Hepatocyte (in vitro differentiated cells): Measurements from ENCODE around the gene HTRA2. TPM values are rescaled to one million over a fixed set of nuclear protein-coding genes. Genes with fewer than 3 reads are reported as not detected.

ENCODE experiments used
- DNase-seq: peaks from one replicate; pipeline ENCODE4 v3.0.0-alpha.2; 2016; ENCODE audit warnings: low spot score
- H2AFZ ChIP-seq: fragments of 200-600 bp; sonication (generic); 2 replicates; pipeline ENCODE4 v1.6.0; 2016; ENCODE audit warnings: antibody characterized with exemption, mild to moderate bottlenecking
- H3K27ac ChIP-seq: fragments of 200-600 bp; sonication (generic); 2 replicates; pipeline ENCODE4 v1.5.1; 2016; ENCODE audit warnings: mild to moderate bottlenecking
- H3K27me3 ChIP-seq: fragments of 200-600 bp; sonication (generic); 2 replicates; pipeline ENCODE4 v1.6.1; 2016
- H3K36me3 ChIP-seq: fragments of 200-600 bp; sonication (generic); replicated peaks from 2 replicates; pipeline ENCODE4 v1.5.1; 2016; ENCODE audit warnings: low read depth; ENCODE audit not compliant: insufficient read depth
- H3K4me1 ChIP-seq: fragments of 200-600 bp; sonication (generic); 2 replicates; pipeline ENCODE4 v1.5.1; 2016; ENCODE audit warnings: mild to moderate bottlenecking, moderate library complexity; ENCODE audit not compliant: insufficient read depth
- H3K4me2 ChIP-seq: fragments of 200-600 bp; sonication (generic); 2 replicates; pipeline ENCODE4 v1.6.0; 2016
- H3K4me3 ChIP-seq: fragments of 200-600 bp; sonication (generic); 2 replicates; pipeline ENCODE4 v1.5.1; 2016; ENCODE audit warnings: mild to moderate bottlenecking
- H3K79me2 ChIP-seq: fragments of 200-600 bp; sonication (generic); 2 replicates; pipeline ENCODE4 v1.6.0; 2017; ENCODE audit warnings: mild to moderate bottlenecking
- H3K9me2 ChIP-seq: fragments of 200-600 bp; sonication (generic); replicated peaks from 2 replicates; pipeline ENCODE4 v1.6.0; 2017; ENCODE audit warnings: mild to moderate bottlenecking; ENCODE audit not compliant: insufficient read depth
- H3K9me3 ChIP-seq: fragments of 200-600 bp; sonication (generic); 2 replicates; pipeline ENCODE4 v1.5.1; 2016; ENCODE audit warnings: low read depth, mild to moderate bottlenecking
- H4K20me1 ChIP-seq: fragments of 200-600 bp; sonication (generic); 2 replicates; pipeline ENCODE4 v1.6.0; 2016; ENCODE audit warnings: mild to moderate bottlenecking; ENCODE audit not compliant: insufficient read depth, poor library complexity, severe bottlenecking
- EZH2 ChIP-seq: fragments of 200-600 bp; sonication (generic); IDR thresholded peaks from 2 replicates; pipeline ENCODE4 v1.6.1; 2016; ENCODE audit warnings: antibody characterized with exemption, mild to moderate bottlenecking, borderline replicate concordance
- EZH2phosphoT487 ChIP-seq: fragments of 200-600 bp; sonication (generic); IDR thresholded peaks from one replicate; pipeline ENCODE4 v1.6.1; 2018; ENCODE audit warnings: antibody characterized with exemption, mild to moderate bottlenecking, low read depth, moderate library complexity; ENCODE audit not compliant: unreplicated experiment, severe bottlenecking
- WGBS: methylation state at CpG from one replicate; pipeline ENCODE4 v1.1.6; 2016; ENCODE audit warnings: low lambda C conversion rate; ENCODE audit errors: missing lambda C conversion rate; 5-methylcytosine and 5-hydroxymethylcytosine counted together
- polyA plus RNA-seq: library from polyadenylated mRNA; unstranded; fragments of >200 nt; fragmentation: Nextera tagmentation; extraction: Ambion mirVana; gene quantifications from 2 replicates; pipeline ENCODE4 v1.2.1, GENCODE V29; 2016
- total RNA-seq: library from RNA; depleted of rRNA; stranded (reverse); fragments of >200 nt; gene quantifications from 2 replicates; pipeline ENCODE4 v1.2.3, GENCODE V29; 2014
- TF ChIP-seq, protein P1 (sequence below): fragments of 200-600 bp; sonication (generic); IDR thresholded peaks from 2 replicates; pipeline ENCODE4 v1.5.1; 2016; ENCODE audit warnings: antibody characterized with exemption, mild to moderate bottlenecking; ENCODE audit not compliant: poor library complexity

Gene HTRA2
- total and polyA plus RNA-seq, 2 experiments from 2014 or later, result 31.2 to 33.5 TPM

- DNase-seq, result no peak
- Histone ChIP-seq H3K27ac (no peak overlapping the region), H2AFZ (peak overlapping the region; percentile 72), H3K4me2 (peak overlapping the region; percentile 98), H3K9me2 (no peaks in the 10 kb centered on the region), H3K27me3 (peaks cover 52% of the 10 kb centered on the region), H3K4me3 (peak overlapping the region; percentile 60), H3K9me3 (no peaks in the 10 kb centered on the region), H3K79me2 (peaks cover 20% of the 10 kb centered on the region), H3K36me3 (no peaks in the 10 kb centered on the region), H3K4me1 (peaks cover 50% of the 10 kb centered on the region), H4K20me1 (no peaks in the 10 kb centered on the region)
- TF ChIP-seq, protein P1, sequence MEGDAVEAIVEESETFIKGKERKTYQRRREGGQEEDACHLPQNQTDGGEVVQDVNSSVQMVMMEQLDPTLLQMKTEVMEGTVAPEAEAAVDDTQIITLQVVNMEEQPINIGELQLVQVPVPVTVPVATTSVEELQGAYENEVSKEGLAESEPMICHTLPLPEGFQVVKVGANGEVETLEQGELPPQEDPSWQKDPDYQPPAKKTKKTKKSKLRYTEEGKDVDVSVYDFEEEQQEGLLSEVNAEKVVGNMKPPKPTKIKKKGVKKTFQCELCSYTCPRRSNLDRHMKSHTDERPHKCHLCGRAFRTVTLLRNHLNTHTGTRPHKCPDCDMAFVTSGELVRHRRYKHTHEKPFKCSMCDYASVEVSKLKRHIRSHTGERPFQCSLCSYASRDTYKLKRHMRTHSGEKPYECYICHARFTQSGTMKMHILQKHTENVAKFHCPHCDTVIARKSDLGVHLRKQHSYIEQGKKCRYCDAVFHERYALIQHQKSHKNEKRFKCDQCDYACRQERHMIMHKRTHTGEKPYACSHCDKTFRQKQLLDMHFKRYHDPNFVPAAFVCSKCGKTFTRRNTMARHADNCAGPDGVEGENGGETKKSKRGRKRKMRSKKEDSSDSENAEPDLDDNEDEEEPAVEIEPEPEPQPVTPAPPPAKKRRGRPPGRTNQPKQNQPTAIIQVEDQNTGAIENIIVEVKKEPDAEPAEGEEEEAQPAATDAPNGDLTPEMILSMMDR, result no peak
- TF ChIP-seq EZH2 (no peak), EZH2phosphoT487 (no peak)
- WGBS, result 38% methylated on average over 15 of the region's 15 CpGs
These were observed 29.7 kb upstream of the HTRA2 start for GRCh38 chr2:74499940-74500577.

DNA sequence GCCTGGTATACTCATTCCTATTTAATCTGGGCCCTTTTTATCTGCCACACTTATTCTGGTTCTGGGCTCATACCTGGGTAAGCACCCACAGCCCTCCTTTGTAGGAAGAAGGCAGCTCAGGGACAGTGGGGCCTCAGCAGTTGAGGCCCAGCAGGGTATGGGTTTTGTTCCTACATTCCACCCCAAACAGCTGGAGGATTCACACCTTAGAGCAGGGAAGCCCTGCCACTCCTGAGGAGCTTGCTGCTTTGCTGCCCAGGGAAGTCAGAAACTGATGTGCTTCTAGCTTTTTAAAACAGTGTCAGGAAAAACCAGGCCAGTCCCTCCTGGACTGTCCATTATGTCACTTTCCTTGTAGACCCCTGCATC, 29.2 kb upstream of the HTRA2 start:
- H2AFZ ChIP-seq, result no peak overlapping the region
- peaks cover 52% of the 10 kb centered on the region for H3K4me1 ChIP-seq
- no peak overlapping the region for H3K27ac ChIP-seq
- no peaks in the 10 kb centered on the region for H3K9me3 ChIP-seq
- H3K4me2 ChIP-seq, result peak overlapping the region; percentile 98
- DNase-seq, result no peak
- H3K4me3 ChIP-seq, result no peak overlapping the region
- no peaks in the 10 kb centered on the region for H4K20me1 ChIP-seq
- H3K9me2 ChIP-seq, result no peaks in the 10 kb centered on the region
- H3K27me3 ChIP-seq, result peaks cover 50% of the 10 kb centered on the region
- no peaks in the 10 kb centered on the region for H3K36me3 ChIP-seq
- H3K79me2 ChIP-seq, result peaks cover 25% of the 10 kb centered on the region
- TF ChIP-seq, protein P1, result no peak
- TF ChIP-seq EZH2 (no peak), EZH2phosphoT487 (no peak)

GRCh38 chr2:74501335-74502071, 28.2 kb upstream of the HTRA2 start:
- 51% methylated on average over 18 of the region's 18 CpGs for WGBS
- no peak overlapping the region for H2AFZ ChIP-seq
- peaks cover 61% of the 10 kb centered on the region for H3K4me1 ChIP-seq
- H3K36me3 ChIP-seq, result no peaks in the 10 kb centered on the region
- no peaks in the 10 kb centered on the region for H3K9me3 ChIP-seq
- peak overlapping the region; percentile 6 for H3K4me3 ChIP-seq
- no peaks in the 10 kb centered on the region for H3K9me2 ChIP-seq
- H3K79me2 ChIP-seq, result peaks cover 35% of the 10 kb centered on the region
- no peaks in the 10 kb centered on the region for H4K20me1 ChIP-seq
- H3K27ac ChIP-seq, result peak overlapping the region; percentile 99
- peaks cover 49% of the 10 kb centered on the region for H3K27me3 ChIP-seq
- no peak for DNase-seq
- H3K4me2 ChIP-seq, result peak overlapping the region; percentile 92
- TF ChIP-seq EZH2 (no peak), EZH2phosphoT487 (no peak)
- TF ChIP-seq, protein P1, result no peak
